ENCODE measurements around the gene B9D1. TPM values are rescaled to one million over a fixed set of nuclear protein-coding genes. Genes with fewer than 3 reads are reported as not detected.

B9D1 gene
- total and polyA plus RNA-seq, 2 of the 13 experiments (the other 11 are each of a cell fraction or from before 2014, with no cell fraction given), result 27.7 to 31.1 TPM

- POLR2A ChIA-PET, result interaction anchor here (1.0 kb wide), 1 partner anchor 25 kb away, joined by 3 read pairs; no protein-coding TSS in a partner anchor
Measured at GRCh38 chr17:19322129-19322505, 40.4 kb downstream of the B9D1 start.

More at GRCh38 chr17:19322129-19322505, 40.4 kb downstream of the B9D1 start:
- intact Hi-C loops (cut with micrococcal nuclease; ENCODE audit: unreplicated experiment) (no loop called here), in situ Hi-C loops (cut with HindIII; ENCODE audit: extremely low pct_ligation_motif_present, low pct_unique_long_range_greater_than_20kb) (no loop called here)
- Histone ChIP-seq H3K27me3 (ENCODE audit: control insufficient read depth in 1 of 2, insufficient read depth in 2 of 2, low read length in 2 of 2) (no peaks in the 10 kb centered on the region), H4K20me1 (ENCODE audit: insufficient read depth, low read length) (no peaks in the 10 kb centered on the region), H3K4me3 (replicated peaks in 1 of 3; ENCODE audit: insufficient read depth in 1 of 3, low read depth in 2 of 3, low read length in 3 of 3) (no peak overlapping the region), H3K27ac (ENCODE audit: extremely low read length, insufficient read depth, low read length) (no peak overlapping the region), H3K9me3 (ENCODE audit: low read length) (peaks cover 11% of the 10 kb centered on the region; the same call in 1 of the 2 replicates), H3K4me2 (ENCODE audit: low read depth, low read length) (no peak overlapping the region), H3K9ac (ENCODE audit: insufficient read depth, low read depth, low read length) (no peak overlapping the region), H3K36me3 (replicated peaks in 1 of 2; ENCODE audit: control insufficient read depth in 1 of 2, insufficient read depth in 2 of 2, low read length in 2 of 2) (no peaks in the 10 kb centered on the region; a peak in 1 of 5 replicates), H3K79me2 (ENCODE audit: insufficient read depth, low read length) (no peaks in the 10 kb centered on the region), H2AFZ (ENCODE audit: low read length) (no peak overlapping the region), H3K4me1 (ENCODE audit: insufficient read depth, low read length) (peaks cover 11% of the 10 kb centered on the region)
- ATAC-seq (no peak), DNase-seq (ENCODE audit: low spot score) (no peak), FAIRE-seq (no peak)
- CTCF ChIA-PET (ENCODE audit: low intra/inter-chr PET ratio, low total read pairs), result no interaction called here
- whole genome bisulfite sequencing (ENCODE audit: low lambda C conversion rate), result 96% methylated on average over 3 of the region's 5 CpGs
- no peak for TF ChIP-seq MYPOP (CRISPR knock-in tag; IDR thresholded peaks at IDR 0.05)
- no peak for TF ChIP-seq NFKBIZ (CRISPR knock-in tag; IDR thresholded peaks at IDR 0.05)
- TF ChIP-seq DMTF1 (CRISPR knock-in tag; IDR thresholded peaks at IDR 0.05), result no peak
- no peak for TF ChIP-seq ZNF230 (CRISPR knock-in tag; IDR thresholded peaks at IDR 0.05)
- TF ChIP-seq CENPT (CRISPR knock-in tag; IDR thresholded peaks at IDR 0.05; ENCODE audit: low read depth), result no peak
- BruUV-seq (replicated peaks), result no TSS peak
